ENCODE measurements around the gene TMBIM1.

TMBIM1 gene

GRCh38 chr2:218292048-218293014, at the start of gene TMBIM1:
Gene TMBIM1 (minus strand): TSS chr2:218292503. CDS start chr2:218282141, 10,362 bp downstream.
- peak; percentile 26 to 90 for DNase-seq

- DNase-seq = no peak
Measured at GRCh38 chr2:218341381-218341780, 49.1 kb upstream of the TMBIM1 start.

- DNase-seq = no peak
Measured at GRCh38 chr2:218340656-218341055, 48.4 kb upstream of the TMBIM1 start.

GRCh38 chr2:218334531-218334930, 42.2 kb upstream of the TMBIM1 start:
- no peak for DNase-seq

- DNase-seq = peak; percentile 44 to 91
Measured at GRCh38 chr2:218332920-218333645, 40.8 kb upstream of the TMBIM1 start.

- no peak for DNase-seq
Measured at GRCh38 chr2:218332288-218332687, 40.0 kb upstream of the TMBIM1 start.

GRCh38 chr2:218331745-218332144, 39.4 kb upstream of the TMBIM1 start:
- DNase-seq = no peak

GRCh38 chr2:218329826-218330593, 37.7 kb upstream of the TMBIM1 start:
- no peak for DNase-seq

- no peak for DNase-seq
Measured at GRCh38 chr2:218329027-218329825, 36.9 kb upstream of the TMBIM1 start.

- DNase-seq = no peak
Measured at GRCh38 chr2:218328294-218328693, 36.0 kb upstream of the TMBIM1 start.

- no peak for DNase-seq
Measured at GRCh38 chr2:218327451-218328210, 35.3 kb upstream of the TMBIM1 start.

- no peak for DNase-seq
Measured at GRCh38 chr2:218326315-218326714, 34.0 kb upstream of the TMBIM1 start.

- no peak for DNase-seq
Measured at GRCh38 chr2:218325566-218326160, 33.4 kb upstream of the TMBIM1 start.

GRCh38 chr2:218323526-218324472, 31.5 kb upstream of the TMBIM1 start:
- DNase-seq = peak in 1 of 2 donors; percentile 30

GRCh38 chr2:218322768-218323525, 30.6 kb upstream of the TMBIM1 start:
- peak; percentile 51 to 77 for DNase-seq

- no peak for DNase-seq
Measured at GRCh38 chr2:218320704-218321336, 28.5 kb upstream of the TMBIM1 start.

- DNase-seq = no peak
Measured at GRCh38 chr2:218319813-218320365, 27.6 kb upstream of the TMBIM1 start.

- no peak for DNase-seq
Measured at GRCh38 chr2:218318241-218318640, 25.9 kb upstream of the TMBIM1 start.
